Measurements from ENCODE around the gene FAT3.

The FAT3 gene

DNA sequence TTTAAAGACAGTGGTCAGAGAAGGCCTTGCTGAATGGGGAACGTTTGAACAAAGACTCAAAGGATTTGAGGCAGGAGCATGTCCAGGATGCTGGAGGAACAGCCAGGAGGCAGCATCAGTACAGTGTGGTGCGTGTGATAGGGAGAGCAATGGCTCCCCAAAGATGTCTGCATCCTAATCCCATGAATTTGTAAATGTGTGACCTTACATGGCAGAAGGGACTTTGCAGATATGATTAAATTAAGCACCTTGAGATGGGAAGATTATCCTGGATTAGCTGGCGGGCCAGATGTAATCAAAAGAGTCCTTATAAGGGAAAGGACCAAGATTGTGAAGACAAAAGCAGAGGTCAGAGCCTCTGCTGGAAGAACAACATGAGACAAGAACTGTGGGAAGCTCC is 24.6 kb upstream of the FAT3 start:
- WGBS (ENCODE audit: insufficient coverage): 92% methylated on average over 3 of the region's 3 CpGs
- no peaks in the 10 kb centered on the region for H3K36me3 ChIP-seq (ENCODE audit: control insufficient read depth in 4 of 4, insufficient read depth in 4 of 4, low read length in 3 of 4)
- CTCF ChIA-PET: no interaction called here

DNA sequence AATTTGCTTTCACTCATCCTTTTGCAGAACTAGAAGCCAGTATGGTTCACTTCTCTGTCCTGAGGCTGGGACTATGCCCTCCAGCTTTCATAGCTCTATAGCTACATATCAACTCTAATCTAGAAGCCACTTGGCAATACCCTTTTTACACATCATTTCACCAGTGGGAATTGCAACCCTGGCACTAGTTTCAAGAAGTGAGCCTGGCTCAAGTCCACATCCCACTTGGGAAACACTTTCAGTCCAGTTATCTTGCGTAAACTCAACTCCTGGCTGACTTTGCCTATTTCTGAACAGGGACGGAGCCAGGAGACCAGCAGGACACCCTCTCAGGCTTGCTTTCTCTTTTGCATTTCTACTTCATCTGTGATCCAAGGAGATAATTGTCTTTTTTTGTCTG is 19.9 kb upstream of the FAT3 start:
- no peak overlapping the region for H3K27ac ChIP-seq (ENCODE audit: insufficient read depth in 1 of 2, low read depth in 1 of 2, low read length in 2 of 2, poor library complexity in 1 of 2, severe bottlenecking in 2 of 2)
- H3K9me3 ChIP-seq (ENCODE audit: control extremely low read depth in 1 of 5, control insufficient read depth in 4 of 5, insufficient read depth in 2 of 5, low read depth in 1 of 5, low read length in 4 of 5): no peaks in the 10 kb centered on the region
- H3K27me3 ChIP-seq (replicated peaks in 2 of 5; ENCODE audit: control insufficient read depth in 4 of 5, insufficient read depth in 5 of 5, low read length in 4 of 5): no peaks in the 10 kb centered on the region
- H3K36me3 ChIP-seq (ENCODE audit: control insufficient read depth in 4 of 4, insufficient read depth in 4 of 4, low read length in 3 of 4): no peaks in the 10 kb centered on the region
- CTCF ChIA-PET: no interaction called here
- POLR2A ChIA-PET: no interaction called here
- whole genome bisulfite sequencing (ENCODE audit: insufficient coverage): 100% methylated on average over 2 of the region's 2 CpGs
- DNase-seq: no peak
- no peak overlapping the region for H3K4me3 ChIP-seq (ENCODE audit: control insufficient read depth in 1 of 7, extremely low read depth in 1 of 7, insufficient read depth in 4 of 7, low read depth in 2 of 7, low read length in 6 of 7)
- H3K4me1 ChIP-seq (ENCODE audit: control extremely low read depth in 1 of 4, control insufficient read depth in 4 of 4, insufficient read depth in 4 of 4, low read length in 3 of 4): no peaks in the 10 kb centered on the region

More for the DNA sequence above, 24.6 kb upstream of the FAT3 start:
- POLR2A ChIA-PET: no interaction called here
- Histone ChIP-seq H3K4me1 (ENCODE audit: control extremely low read depth in 1 of 4, control insufficient read depth in 4 of 4, insufficient read depth in 4 of 4, low read length in 3 of 4) (no peaks in the 10 kb centered on the region), H3K27ac (ENCODE audit: insufficient read depth in 1 of 2, low read depth in 1 of 2, low read length in 2 of 2, poor library complexity in 1 of 2, severe bottlenecking in 2 of 2) (no peak overlapping the region), H3K4me3 (ENCODE audit: control insufficient read depth in 1 of 7, extremely low read depth in 1 of 7, insufficient read depth in 4 of 7, low read depth in 2 of 7, low read length in 6 of 7) (no peak overlapping the region), H3K27me3 (replicated peaks in 2 of 5; ENCODE audit: control insufficient read depth in 4 of 5, insufficient read depth in 5 of 5, low read length in 4 of 5) (no peaks in the 10 kb centered on the region), H3K9me3 (ENCODE audit: control extremely low read depth in 1 of 5, control insufficient read depth in 4 of 5, insufficient read depth in 2 of 5, low read depth in 1 of 5, low read length in 4 of 5) (no peaks in the 10 kb centered on the region)
- DNase-seq: no peak

GRCh38 chr11:92206441-92206840 is 18.2 kb upstream of the FAT3 start:
- POLR2A ChIA-PET: no interaction called here
- no peak for DNase-seq
- peaks cover 0 to 3% (median 0%) of the 10 kb centered on the region in 5 experiments for H3K27me3 ChIP-seq (replicated peaks in 2 of 5; ENCODE audit: control insufficient read depth in 4 of 5, insufficient read depth in 5 of 5, low read length in 4 of 5)
- no CpG with 5 or more reads among the region's 2 CpGs for WGBS (ENCODE audit: insufficient coverage)
- no peaks in the 10 kb centered on the region for H3K36me3 ChIP-seq (ENCODE audit: control insufficient read depth in 4 of 4, insufficient read depth in 4 of 4, low read length in 3 of 4)
- no peak overlapping the region for H3K4me3 ChIP-seq (ENCODE audit: control insufficient read depth in 1 of 7, extremely low read depth in 1 of 7, insufficient read depth in 4 of 7, low read depth in 2 of 7, low read length in 6 of 7)
- no peaks in the 10 kb centered on the region for H3K4me1 ChIP-seq (ENCODE audit: control extremely low read depth in 1 of 4, control insufficient read depth in 4 of 4, insufficient read depth in 4 of 4, low read length in 3 of 4)
- CTCF ChIA-PET: interaction anchor here (0.6 kb wide), 2 partner anchors 170 to 866 kb away, joined by 4 read pairs; no protein-coding TSS in a partner anchor
- H3K27ac ChIP-seq (ENCODE audit: insufficient read depth in 1 of 2, low read depth in 1 of 2, low read length in 2 of 2, poor library complexity in 1 of 2, severe bottlenecking in 2 of 2): no peak overlapping the region
- no peaks in the 10 kb centered on the region for H3K9me3 ChIP-seq (ENCODE audit: control extremely low read depth in 1 of 5, control insufficient read depth in 4 of 5, insufficient read depth in 2 of 5, low read depth in 1 of 5, low read length in 4 of 5)

DNA sequence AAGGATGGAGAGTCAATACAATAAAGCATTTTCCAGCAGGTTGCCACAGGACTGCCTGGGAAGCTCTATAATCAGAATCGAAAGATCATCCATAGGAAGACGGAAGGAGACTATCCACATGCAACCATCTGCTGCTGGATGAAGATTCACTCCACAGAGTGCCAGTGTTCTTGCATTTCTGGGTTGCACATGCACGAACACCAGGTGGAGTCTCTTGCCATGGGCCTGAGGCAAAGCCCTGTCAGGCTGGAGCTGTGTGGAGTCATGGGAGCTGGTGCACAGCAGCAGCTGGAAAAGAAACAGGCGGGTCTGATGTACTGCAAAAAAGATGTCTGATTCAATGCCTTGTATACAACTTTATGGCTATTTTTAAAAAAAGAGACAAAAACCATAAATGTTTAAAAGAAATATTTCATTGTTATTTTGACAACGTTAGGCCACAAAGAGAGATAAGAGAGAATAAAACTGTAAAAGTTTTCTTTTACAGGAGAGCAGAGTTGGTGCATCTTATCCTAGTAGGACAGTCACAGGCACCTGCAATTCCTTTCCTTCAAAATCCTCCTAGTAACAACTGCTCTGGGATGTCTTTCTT is 12.9 kb upstream of the FAT3 start:
- 63% methylated on average over 3 of the region's 5 CpGs for WGBS (ENCODE audit: insufficient coverage)
- no peak overlapping the region for H3K4me3 ChIP-seq (ENCODE audit: control insufficient read depth in 1 of 7, extremely low read depth in 1 of 7, insufficient read depth in 4 of 7, low read depth in 2 of 7, low read length in 6 of 7)
- H3K27ac ChIP-seq (ENCODE audit: insufficient read depth in 1 of 2, low read depth in 1 of 2, low read length in 2 of 2, poor library complexity in 1 of 2, severe bottlenecking in 2 of 2): no peak overlapping the region
- H3K4me1 ChIP-seq (ENCODE audit: control extremely low read depth in 1 of 4, control insufficient read depth in 4 of 4, insufficient read depth in 4 of 4, low read length in 3 of 4): no peaks in the 10 kb centered on the region
- H3K9me3 ChIP-seq (ENCODE audit: control extremely low read depth in 1 of 5, control insufficient read depth in 4 of 5, insufficient read depth in 2 of 5, low read depth in 1 of 5, low read length in 4 of 5): no peaks in the 10 kb centered on the region
- ChIA-PET CTCF (no interaction called here), POLR2A (no interaction called here)
- H3K36me3 ChIP-seq (ENCODE audit: control insufficient read depth in 4 of 4, insufficient read depth in 4 of 4, low read length in 3 of 4): no peaks in the 10 kb centered on the region
- H3K27me3 ChIP-seq (replicated peaks in 2 of 5; ENCODE audit: control insufficient read depth in 4 of 5, insufficient read depth in 5 of 5, low read length in 4 of 5): peaks cover 0 to 6% (median 0%) of the 10 kb centered on the region in 5 experiments
- DNase-seq: peak in 1 of 3 donors; percentile 4

DNA sequence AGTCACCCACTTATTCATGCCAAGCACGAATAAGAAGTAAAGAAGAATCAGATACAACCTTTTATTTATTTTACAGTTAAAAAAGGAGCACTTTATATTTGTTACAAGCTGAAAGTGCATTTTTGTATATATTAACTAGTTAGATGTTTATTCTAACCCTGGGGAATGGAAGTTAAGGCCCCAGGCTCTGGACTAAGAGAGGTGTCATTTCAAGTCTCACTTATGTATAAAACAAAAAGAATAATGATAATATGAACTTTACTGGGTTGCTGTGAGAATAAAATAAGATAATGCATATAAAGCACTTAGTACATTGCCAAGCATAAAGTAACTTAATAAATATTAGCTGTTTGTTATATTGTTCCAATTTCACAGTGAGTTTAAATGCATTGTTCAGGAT is 12.1 kb upstream of the FAT3 start:
- H3K9me3 ChIP-seq (ENCODE audit: control extremely low read depth in 1 of 5, control insufficient read depth in 4 of 5, insufficient read depth in 2 of 5, low read depth in 1 of 5, low read length in 4 of 5): no peaks in the 10 kb centered on the region
- ChIA-PET CTCF (no interaction called here), POLR2A (no interaction called here)
- H3K27ac ChIP-seq (ENCODE audit: insufficient read depth in 1 of 2, low read depth in 1 of 2, low read length in 2 of 2, poor library complexity in 1 of 2, severe bottlenecking in 2 of 2): no peak overlapping the region
- WGBS (ENCODE audit: insufficient coverage): no CpG with 5 or more reads among the region's 1 CpG
- H3K36me3 ChIP-seq (ENCODE audit: control insufficient read depth in 4 of 4, insufficient read depth in 4 of 4, low read length in 3 of 4): no peaks in the 10 kb centered on the region
- no peak overlapping the region for H3K4me3 ChIP-seq (ENCODE audit: control insufficient read depth in 1 of 7, extremely low read depth in 1 of 7, insufficient read depth in 4 of 7, low read depth in 2 of 7, low read length in 6 of 7)
- no peaks in the 10 kb centered on the region for H3K4me1 ChIP-seq (ENCODE audit: control extremely low read depth in 1 of 4, control insufficient read depth in 4 of 4, insufficient read depth in 4 of 4, low read length in 3 of 4)
- H3K27me3 ChIP-seq (replicated peaks in 2 of 5; ENCODE audit: control insufficient read depth in 4 of 5, insufficient read depth in 5 of 5, low read length in 4 of 5): peaks cover 0 to 6% (median 0%) of the 10 kb centered on the region in 5 experiments
- DNase-seq: no peak

DNA sequence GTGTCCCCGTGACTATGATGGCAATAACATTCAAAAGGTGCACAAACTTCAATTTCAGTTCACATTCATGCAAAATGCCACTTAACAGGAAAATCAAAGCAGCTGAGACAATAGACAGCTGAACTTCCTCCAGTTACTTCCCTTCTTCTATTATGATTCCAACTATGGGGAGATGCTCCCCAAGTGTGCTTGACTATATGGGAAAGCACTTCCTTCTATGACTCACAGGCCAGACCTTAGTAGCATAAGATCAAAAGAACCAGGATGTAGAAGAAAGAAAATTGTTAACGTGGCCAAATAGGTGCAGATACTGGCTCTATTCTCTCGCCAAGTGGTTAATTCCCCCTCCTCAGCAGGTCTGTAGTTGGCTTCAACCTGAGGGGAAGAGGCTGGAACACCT is 7.8 kb upstream of the FAT3 start:
- peaks cover 0 to 7% (median 0%) of the 10 kb centered on the region in 5 experiments for H3K9me3 ChIP-seq (ENCODE audit: control extremely low read depth in 1 of 5, control insufficient read depth in 4 of 5, insufficient read depth in 2 of 5, low read depth in 1 of 5, low read length in 4 of 5)
- DNase-seq: no peak
- CTCF ChIA-PET: no interaction called here
- H3K27me3 ChIP-seq (replicated peaks in 2 of 5; ENCODE audit: control insufficient read depth in 4 of 5, insufficient read depth in 5 of 5, low read length in 4 of 5): peaks cover 0 to 13% (median 7%) of the 10 kb centered on the region in 5 experiments
- no peak overlapping the region for H3K27ac ChIP-seq (ENCODE audit: insufficient read depth in 1 of 2, low read depth in 1 of 2, low read length in 2 of 2, poor library complexity in 1 of 2, severe bottlenecking in 2 of 2)
- no peaks in the 10 kb centered on the region for H3K4me1 ChIP-seq (ENCODE audit: control extremely low read depth in 1 of 4, control insufficient read depth in 4 of 4, insufficient read depth in 4 of 4, low read length in 3 of 4)
- no peak overlapping the region for H3K4me3 ChIP-seq (ENCODE audit: control insufficient read depth in 1 of 7, extremely low read depth in 1 of 7, insufficient read depth in 4 of 7, low read depth in 2 of 7, low read length in 6 of 7)
- WGBS (ENCODE audit: insufficient coverage): 60% methylated on average over 3 of the region's 3 CpGs
- POLR2A ChIA-PET: no interaction called here
- H3K36me3 ChIP-seq (ENCODE audit: control insufficient read depth in 4 of 4, insufficient read depth in 4 of 4, low read length in 3 of 4): no peaks in the 10 kb centered on the region

DNA sequence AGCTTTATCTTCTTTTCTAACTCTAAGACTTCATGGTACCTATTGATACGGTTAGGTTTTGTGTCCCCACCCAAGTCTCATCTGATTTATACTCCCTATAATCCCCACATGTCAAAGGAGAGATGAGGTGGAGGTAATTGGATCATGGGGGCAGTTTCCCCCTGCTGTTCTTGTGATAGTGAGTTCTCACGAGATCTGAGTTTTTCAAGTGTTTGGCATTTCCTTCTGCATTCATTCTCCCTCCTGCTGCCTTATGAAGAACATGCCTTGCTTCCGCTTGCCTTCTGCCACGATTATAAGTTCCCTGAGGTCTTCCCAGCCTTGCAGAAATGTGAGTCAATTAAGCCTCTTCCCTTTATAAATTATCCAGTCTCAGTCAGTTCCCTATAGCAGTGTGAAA is 5.1 kb upstream of the FAT3 start:
- Histone ChIP-seq H3K9me3 (ENCODE audit: control extremely low read depth in 1 of 5, control insufficient read depth in 4 of 5, insufficient read depth in 2 of 5, low read depth in 1 of 5, low read length in 4 of 5) (peaks cover 0 to 7% (median 0%) of the 10 kb centered on the region in 5 experiments), H3K4me3 (ENCODE audit: control insufficient read depth in 1 of 7, extremely low read depth in 1 of 7, insufficient read depth in 4 of 7, low read depth in 2 of 7, low read length in 6 of 7) (no peak overlapping the region), H3K4me1 (ENCODE audit: control extremely low read depth in 1 of 4, control insufficient read depth in 4 of 4, insufficient read depth in 4 of 4, low read length in 3 of 4) (peaks cover 0 to 3% (median 0%) of the 10 kb centered on the region in 4 experiments), H3K27me3 (replicated peaks in 2 of 5; ENCODE audit: control insufficient read depth in 4 of 5, insufficient read depth in 5 of 5, low read length in 4 of 5) (peaks cover 13 to 40% (median 22%) of the 10 kb centered on the region in 5 experiments), H3K36me3 (ENCODE audit: control insufficient read depth in 4 of 4, insufficient read depth in 4 of 4, low read length in 3 of 4) (no peaks in the 10 kb centered on the region), H3K27ac (ENCODE audit: insufficient read depth in 1 of 2, low read depth in 1 of 2, low read length in 2 of 2, poor library complexity in 1 of 2, severe bottlenecking in 2 of 2) (no peak overlapping the region)
- no peak for DNase-seq
- CTCF ChIA-PET: no interaction called here
- POLR2A ChIA-PET: no interaction called here
- no CpG with 5 or more reads among the region's 4 CpGs for WGBS (ENCODE audit: insufficient coverage)

Data from common myeloid progenitor, CD34-positive (primary cell).